RPMI8226 (cell line): Measurements from ENCODE around the gene RUNDC3A.
"Not testable (repeated sequence)": the region's sequence is repeated elsewhere in the genome, so short reads cannot be mapped to it uniquely, and the experiment has no call there.

Experiments used
- DNase-seq: peaks from one replicate; pipeline ENCODE4 v3.0.0-alpha.2; 2015

RUNDC3A gene

DNA sequence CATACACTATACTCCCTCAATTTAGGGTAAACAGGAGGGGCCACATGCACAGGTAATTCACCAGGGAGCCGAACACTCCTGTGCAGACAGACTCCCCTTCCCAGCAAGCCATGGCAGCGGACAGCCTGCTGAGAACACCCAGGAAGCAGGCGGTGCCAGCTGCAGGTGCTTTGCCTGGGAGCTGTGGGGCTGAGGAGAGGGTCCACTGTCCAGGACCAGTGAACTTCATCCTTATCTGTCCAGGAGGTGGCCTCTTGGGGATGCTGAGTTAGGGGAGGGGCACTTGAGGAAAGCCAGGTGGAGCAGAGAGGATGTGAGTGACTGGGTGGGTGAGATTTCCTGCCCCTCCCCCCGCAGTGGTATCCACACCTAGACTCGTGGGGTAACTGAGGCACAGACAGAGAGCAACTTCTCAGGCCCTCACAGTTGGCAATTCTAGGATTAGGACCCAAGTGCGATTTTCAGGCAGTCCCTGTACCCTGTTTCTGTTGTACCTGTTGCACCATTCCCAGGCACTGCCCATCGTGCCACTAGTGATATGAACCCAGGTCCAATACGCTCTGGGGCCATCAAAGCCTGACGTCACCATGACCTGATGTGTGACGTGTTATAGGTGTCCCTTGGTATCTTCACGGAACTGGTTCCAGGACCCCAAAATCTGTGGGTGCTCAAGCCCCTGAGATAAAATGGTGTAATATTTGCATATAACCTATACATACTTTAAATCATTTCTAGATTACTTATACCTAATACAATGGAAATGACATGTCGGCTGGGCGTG, 37.9 kb downstream of the RUNDC3A start:
- DNase-seq: no peak

DNA sequence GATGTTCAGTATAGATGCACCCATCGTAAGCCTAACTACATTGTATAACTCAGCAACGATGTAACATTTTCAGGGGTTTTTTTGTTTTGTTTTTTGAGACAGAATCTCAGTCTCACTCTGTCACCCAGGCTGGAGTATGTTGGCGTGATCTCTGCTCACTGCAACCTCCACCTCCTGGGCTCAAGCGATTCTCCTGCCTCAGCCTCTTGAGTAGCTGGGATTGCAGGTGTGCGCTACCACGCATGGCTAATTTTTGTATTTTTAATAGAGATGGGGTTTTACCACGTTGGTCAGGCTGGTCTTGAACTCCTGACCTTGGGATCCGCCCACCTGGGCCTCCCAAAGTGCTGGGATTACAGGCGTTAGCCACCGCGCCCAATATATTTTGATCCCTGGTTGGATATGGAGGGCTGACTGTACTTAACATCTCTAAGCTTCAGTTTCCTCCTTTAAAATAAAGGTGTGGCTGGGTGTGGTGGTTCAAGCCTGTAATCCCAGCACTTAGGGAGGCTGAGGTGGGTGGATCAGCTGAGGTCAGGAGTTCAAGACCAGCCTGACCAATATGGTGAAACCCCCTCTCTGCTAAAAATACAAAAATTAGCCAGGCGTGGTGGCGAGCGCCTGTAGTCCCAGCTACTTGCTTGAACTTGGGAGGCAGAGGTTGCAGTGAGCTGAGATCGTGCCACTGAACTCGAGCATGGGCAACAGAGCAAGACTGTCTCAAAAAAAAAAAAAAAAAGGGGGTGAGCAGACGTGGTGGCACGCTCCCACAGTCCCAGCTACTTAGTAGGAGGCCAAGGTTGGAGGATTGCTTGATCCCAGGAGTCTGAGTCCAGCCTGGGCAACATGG, 39.0 kb downstream of the RUNDC3A start:
- DNase-seq: not testable (repeated sequence)

- peak; percentile 92 for DNase-seq
Observed at GRCh38 chr17:44348234-44348987, 40.0 kb downstream of the RUNDC3A start.

- no peak for DNase-seq
Observed at GRCh38 chr17:44348988-44349364, 40.6 kb downstream of the RUNDC3A start.

DNA sequence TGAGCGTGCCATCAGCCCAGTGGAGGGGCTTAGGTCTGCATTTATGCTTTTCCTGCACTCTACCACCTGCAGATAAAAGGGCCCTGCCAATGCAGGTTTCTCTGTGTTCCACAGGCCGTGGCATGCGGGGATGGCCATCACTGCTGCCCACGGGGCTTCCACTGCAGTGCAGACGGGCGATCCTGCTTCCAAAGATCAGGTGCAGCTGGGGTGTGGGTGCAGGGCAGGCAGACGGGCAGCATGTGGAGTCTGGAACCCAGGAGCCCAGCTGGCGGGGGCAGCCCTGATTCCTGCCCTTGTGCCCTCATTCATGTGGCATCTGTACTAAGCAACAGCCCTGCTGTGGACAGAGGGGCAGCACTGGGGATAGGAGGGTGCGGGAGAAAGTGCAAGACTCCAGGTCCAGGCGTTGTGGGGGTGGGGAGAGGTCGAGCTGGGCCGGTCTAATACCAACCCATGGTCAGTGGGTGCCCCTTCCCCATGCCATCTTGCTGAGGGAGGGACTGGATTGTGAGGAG, 41.2 kb downstream of the RUNDC3A start:
- no peak for DNase-seq

GRCh38 chr17:44350733-44351226, 42.4 kb downstream of the RUNDC3A start:
- peak; percentile 79 for DNase-seq

- DNase-seq: no peak
Observed at GRCh38 chr17:44351464-44351863, 43.1 kb downstream of the RUNDC3A start.

GRCh38 chr17:44351961-44352827, 43.8 kb downstream of the RUNDC3A start:
- no peak for DNase-seq

DNA sequence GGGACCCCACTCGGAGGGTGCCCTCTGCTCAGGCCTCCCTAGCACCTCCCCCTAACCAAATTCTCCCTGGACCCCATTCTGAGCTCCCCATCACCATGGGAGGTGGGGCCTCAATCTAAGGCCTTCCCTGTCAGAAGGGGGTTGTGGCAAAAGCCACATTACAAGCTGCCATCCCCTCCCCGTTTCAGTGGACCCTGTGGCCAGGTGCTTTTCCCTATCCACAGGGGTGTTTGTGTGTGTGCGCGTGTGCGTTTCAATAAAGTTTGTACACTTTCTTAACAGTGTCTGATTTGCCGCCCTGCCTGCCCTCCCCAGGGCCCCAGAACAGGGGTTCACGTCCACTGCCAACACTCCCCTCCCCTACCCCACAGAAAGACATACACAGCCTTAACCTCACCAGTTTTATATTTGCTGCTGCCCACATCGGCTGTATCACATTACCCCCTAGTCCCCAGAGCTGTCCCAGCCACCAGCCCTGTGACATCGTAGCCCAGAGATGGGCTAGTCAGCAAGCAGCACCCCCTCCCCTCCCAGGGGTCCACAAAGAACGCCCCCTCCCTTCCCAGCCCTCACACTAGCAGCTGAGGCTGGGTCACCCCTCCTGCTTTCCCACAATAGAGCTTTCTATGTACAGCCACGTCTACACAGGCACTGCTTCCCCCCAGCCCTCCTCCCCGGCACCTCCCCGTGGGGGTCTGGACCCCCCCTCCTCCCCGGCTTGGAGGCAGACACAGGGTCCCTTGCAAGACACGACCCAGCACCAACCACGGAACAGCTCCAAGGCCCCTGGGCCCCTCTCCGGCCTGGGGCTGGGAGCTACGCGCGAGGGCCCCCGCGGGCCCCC, 44.6 kb downstream of the RUNDC3A start:
- DNase-seq: no peak

- peak; percentile 44 for DNase-seq
Observed at GRCh38 chr17:44353672-44354331, 45.4 kb downstream of the RUNDC3A start.

DNA sequence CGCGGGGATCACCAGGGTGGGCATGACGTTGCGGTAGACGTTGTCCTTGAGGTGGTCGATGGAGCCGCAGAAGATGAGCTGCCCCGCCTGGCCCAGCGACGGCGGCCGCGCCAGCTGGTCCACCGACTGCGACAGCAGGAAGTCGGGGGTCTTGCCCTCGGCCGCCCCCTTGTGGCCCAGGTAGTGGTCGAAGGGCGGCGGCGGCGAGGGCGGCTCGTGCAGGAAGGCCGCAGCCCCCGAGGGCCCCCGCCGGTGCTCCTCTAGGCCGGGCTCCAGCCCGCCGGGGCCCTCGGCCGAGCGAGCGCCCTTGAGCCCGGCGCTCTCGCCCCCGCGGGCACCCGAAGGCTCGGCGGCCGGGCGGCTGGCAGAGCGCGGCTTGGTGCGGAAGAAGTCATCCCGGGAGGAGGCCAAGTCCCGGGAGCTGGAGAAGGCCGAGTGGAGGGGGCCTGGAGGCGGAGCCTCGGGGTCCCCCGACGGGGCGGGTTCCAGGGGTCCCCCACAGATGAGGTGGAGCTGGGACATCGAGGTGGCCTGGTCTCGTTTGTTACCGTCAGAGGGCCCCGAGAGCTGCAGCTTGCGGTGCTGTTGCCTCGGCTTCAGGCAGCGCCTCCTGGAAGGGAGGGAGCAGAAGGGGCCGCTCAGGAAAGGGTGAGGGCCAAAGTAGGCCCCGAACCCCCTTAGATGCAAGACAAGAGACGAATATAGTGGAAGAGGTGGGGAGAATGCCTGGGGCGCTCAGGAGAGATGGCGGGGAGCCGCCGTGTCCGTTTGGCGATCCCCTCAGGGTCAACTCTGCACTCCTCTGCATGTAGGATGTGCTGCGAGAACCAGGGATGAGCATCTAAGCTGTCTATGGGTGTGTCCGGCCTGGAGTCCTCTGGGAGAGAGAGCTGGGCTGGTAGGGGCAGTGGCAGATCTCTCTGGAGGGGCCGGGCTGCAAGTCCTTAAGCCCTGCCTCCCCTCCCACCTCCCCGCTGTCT, 46.5 kb downstream of the RUNDC3A start:
- peak; percentile 67 for DNase-seq

DNA sequence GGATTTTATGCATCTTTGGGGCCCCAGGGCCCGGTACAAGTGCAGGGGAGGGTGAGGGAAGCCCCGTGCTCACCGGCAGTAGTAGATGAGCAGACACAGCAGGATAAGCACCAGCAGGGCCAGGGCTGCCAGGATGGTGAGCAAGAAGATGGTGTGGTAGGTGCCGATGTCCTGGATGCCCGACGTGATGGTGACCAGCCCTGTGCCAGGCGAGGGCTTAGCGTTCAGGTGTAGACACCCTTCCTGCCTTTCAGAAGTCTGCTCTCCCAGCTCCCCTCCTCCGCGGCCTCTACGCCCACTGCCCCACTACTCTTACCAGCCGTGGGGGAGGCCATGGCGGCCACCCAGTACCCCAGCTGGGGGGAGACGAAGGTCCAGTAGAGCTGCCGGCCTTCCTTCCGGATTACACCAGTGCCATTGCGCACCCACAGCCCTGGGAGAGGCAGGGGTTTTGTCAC, 47.3 kb downstream of the RUNDC3A start:
- no peak for DNase-seq

DNA sequence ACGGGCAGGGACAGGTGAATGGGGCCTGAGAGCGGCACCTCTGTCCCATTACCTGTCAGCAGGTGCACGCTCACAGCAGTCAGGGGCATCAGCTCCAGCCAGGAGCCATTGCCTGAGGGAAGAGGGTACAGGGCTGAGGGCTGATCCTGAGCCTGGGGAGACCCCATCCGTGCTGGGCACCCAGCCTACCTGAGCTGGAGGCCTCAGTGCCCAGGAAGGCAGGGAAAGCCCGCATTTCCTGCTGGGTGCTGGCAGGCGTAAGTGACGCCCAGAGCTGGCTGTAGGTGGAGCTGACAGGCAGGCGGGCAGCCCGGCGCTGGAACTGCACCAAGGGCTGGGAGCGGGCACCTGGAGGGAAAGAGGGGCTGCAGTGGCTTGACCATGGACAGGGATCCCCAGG, 47.8 kb downstream of the RUNDC3A start:
- no peak for DNase-seq

GRCh38 chr17:44358066-44358465, 49.7 kb downstream of the RUNDC3A start:
- DNase-seq: no peak

DNA sequence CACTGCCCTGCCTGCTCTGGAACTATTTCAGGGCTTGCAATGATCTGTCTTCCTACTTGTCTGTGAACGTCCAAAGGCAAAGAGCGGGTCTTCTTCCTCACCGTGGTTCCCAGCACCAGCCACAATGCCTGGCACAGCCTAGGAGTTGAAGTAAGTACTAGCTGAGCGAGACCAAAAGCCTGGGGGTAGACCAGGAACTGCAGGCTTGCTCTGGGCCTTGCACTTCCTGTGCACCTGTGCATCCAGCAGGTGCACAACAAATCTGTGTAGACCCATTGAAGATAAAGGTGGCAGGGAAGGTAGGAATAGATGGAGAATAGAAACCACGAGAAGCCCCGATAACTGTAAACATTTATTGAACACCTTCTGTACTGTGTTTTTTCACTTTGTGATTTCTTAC, 50.6 kb downstream of the RUNDC3A start:
- DNase-seq: peak; percentile 84

DNA sequence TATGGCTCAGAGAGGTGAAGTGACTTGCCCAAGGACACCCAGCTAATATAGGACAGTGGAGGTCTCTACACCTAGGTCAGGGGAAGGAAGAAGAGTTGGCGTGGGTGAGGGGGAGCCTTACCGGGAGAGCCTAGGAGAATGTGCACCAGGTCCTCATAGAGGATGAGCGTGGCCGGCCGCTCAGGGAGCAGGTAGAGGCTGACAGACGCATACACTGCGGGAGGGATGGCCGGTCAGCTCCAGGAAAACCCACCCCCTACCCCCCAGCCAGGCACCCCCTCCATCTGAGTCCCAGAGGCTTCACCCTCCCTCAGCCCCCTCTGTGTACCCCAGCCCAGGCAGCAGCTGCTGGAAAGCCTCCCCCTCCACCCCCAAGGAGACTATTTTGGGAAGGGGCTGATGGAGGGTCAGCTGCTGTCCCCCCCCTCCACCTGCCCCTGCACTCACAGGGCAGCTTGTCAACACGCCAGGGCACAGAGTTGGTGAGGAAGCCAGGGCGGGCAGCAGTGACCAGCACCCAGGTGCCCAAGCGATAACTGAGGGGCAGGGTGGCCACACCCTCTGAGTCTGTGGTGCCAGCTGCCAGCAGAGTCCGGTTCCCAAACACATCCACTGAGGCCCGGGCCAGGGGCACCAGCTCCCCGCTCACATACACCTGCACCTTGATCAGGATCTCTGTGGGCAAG, 51.2 kb downstream of the RUNDC3A start:
- DNase-seq: no peak

DNA sequence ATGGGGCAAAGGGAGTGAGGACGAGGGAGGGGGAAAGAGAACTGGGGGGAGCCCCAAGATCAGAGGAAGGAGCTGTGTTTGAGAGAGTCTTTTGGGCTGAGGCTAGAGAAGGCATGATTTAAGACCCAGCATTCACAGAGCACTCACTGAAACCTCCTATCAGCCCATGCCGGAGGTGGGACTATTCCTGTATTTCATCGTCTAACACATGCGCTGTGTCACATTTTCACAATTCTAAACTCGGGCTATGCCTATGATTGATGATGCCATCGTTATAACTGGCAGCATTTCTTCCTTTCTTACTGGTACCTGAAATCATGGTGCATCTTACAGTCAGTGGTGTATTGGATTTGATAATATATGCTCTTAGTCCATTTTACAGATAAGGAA, 51.7 kb downstream of the RUNDC3A start:
- no peak for DNase-seq

DNA sequence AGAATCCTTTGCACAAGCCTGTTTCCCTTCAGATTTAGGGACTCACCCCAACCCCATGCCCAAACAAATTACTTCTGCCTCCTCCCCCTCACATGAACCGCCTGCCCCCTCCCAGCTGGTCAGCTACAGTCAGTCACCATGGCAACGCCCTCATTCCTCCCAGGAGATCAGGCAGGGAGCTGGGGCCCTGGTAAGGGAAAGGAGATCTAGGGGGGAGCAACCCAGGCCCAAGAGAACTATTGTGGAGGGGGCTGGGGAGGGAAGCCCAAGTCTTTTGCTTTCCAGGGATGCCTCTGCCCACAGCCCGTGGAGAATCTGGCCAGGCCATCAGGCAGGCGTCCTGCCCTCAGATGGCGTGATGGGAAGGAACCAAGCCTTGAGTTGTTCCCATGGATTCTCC, 52.4 kb downstream of the RUNDC3A start:
- no peak for DNase-seq
